K562 (cell line): ENCODE measurements around the gene ROBO1. TPM values are rescaled to one million over a fixed set of nuclear protein-coding genes. Genes with fewer than 3 reads are reported as not detected.

Experiments used
- EP300 ChIP-seq: IDR thresholded peaks from 2 replicates; pipeline ENCODE4 v1.6.1; 2012; ENCODE audit warnings: low read length, improper control_type of control experiment
- THRAP3 ChIP-seq: fragments of 450-650 bp; IDR thresholded peaks from 2 replicates; pipeline ENCODE4 v1.6.1; 2016; ENCODE audit warnings: mild to moderate bottlenecking, inconsistent platforms, borderline replicate concordance
- ZNF584 ChIP-seq: fragments of 200-800 bp; sonication (Bioruptor generic); IDR thresholded peaks from 2 replicates; pipeline ENCODE4 v1.6.1; 2016; ENCODE audit warnings: low read depth, mild to moderate bottlenecking, missing genetic modification characterization, missing compliant biosample characterization
- ZZZ3 ChIP-seq: fragments of 450-650 bp; IDR thresholded peaks from 2 replicates; pipeline ENCODE4 v1.6.1; 2016; ENCODE audit warnings: antibody characterized with exemption, mild to moderate bottlenecking, moderate library complexity
- polyA plus RNA-seq, 8 experiments: library from polyadenylated mRNA; depleted of rRNA in 4 of 8; stranded (reverse) in 5 of 8; unstranded in 3 of 8; fragments of >200 nt; fragmentation: Nextera tagmentation in 2 of 8; fragmentation: Illumina TruSeq in 1 of 8; extraction: Ambion mirVana in 2 of 8; extraction: Trizol in 1 of 8; gene quantifications; 2 replicates each; pipeline versions ENCODE4 v1.2.1 to v1.2.3, GENCODE V29; 2011 to 2014; ENCODE audit warnings: inconsistent platforms in 1 of 8, missing spikeins in 1 of 8
- total RNA-seq, 7 experiments: library from RNA; depleted of rRNA in 6 of 7; stranded (reverse); fragments of >200 nt in 6 of 7; fragmentation: Illumina TruSeq in 2 of 7; extraction: Trizol in 2 of 7; gene quantifications; 2 replicates each; pipeline versions ENCODE4 v1.2.1 to v1.2.3, GENCODE V29; 2011 to 2021; ENCODE audit warnings: low replicate concordance in 1 of 7
- TF ChIP-seq, protein P1 (sequence below): fragments of 450-650 bp; IDR thresholded peaks from 2 replicates; pipeline ENCODE4 v1.6.1; 2016; ENCODE audit warnings: mild to moderate bottlenecking, moderate library complexity
- TF ChIP-seq, protein P2 (sequence below): IDR thresholded peaks from 3 replicates; pipeline ENCODE4 v1.6.1; 2011; ENCODE audit warnings: borderline replicate concordance, mild to moderate bottlenecking, moderate library complexity; ENCODE audit not compliant: insufficient read length; ENCODE audit errors: extremely low read depth
- TF ChIP-seq, protein P3 (sequence below): IDR thresholded peaks from 2 replicates; pipeline ENCODE4 v1.6.1; 2011; ENCODE audit warnings: borderline replicate concordance, low read depth, mild to moderate bottlenecking, moderate library complexity, low read length; ENCODE audit not compliant: insufficient read depth, poor library complexity, severe bottlenecking
- TF ChIP-seq, protein P4 (sequence below): fragments of 250-450 bp; sonication (Bioruptor Pico); IDR thresholded peaks from 2 replicates; pipeline ENCODE4 v1.5.0; 2021; ENCODE audit warnings: mild to moderate bottlenecking, borderline replicate concordance

ROBO1 gene
- total and polyA plus RNA-seq, 9 of the 15 experiments (the other 6 are each of a cell fraction or from before 2014, with no cell fraction given) = 0.01 to 0.53 (median 0.17) TPM; not detected in 5

DNA sequence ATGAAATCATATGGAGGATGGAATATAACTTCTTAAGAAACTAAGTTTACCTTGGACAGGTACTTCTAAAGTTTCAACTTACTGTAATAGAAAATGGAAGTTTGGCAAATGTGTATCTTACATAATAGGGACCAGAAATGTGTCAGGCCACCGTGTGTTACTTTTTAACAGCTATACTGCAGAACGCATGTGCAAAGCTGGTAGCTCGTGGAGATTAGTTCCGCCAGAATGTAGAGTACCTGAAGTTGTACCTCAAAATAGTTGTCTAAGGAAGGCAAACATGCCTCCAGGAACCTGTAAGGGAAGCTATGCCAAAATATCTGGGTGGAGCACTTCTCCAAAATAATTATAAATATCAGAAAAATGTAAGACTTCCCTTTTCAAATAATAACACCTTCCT, 920.6 kb downstream of the ROBO1 start (continued):
- TF ChIP-seq, protein P1, sequence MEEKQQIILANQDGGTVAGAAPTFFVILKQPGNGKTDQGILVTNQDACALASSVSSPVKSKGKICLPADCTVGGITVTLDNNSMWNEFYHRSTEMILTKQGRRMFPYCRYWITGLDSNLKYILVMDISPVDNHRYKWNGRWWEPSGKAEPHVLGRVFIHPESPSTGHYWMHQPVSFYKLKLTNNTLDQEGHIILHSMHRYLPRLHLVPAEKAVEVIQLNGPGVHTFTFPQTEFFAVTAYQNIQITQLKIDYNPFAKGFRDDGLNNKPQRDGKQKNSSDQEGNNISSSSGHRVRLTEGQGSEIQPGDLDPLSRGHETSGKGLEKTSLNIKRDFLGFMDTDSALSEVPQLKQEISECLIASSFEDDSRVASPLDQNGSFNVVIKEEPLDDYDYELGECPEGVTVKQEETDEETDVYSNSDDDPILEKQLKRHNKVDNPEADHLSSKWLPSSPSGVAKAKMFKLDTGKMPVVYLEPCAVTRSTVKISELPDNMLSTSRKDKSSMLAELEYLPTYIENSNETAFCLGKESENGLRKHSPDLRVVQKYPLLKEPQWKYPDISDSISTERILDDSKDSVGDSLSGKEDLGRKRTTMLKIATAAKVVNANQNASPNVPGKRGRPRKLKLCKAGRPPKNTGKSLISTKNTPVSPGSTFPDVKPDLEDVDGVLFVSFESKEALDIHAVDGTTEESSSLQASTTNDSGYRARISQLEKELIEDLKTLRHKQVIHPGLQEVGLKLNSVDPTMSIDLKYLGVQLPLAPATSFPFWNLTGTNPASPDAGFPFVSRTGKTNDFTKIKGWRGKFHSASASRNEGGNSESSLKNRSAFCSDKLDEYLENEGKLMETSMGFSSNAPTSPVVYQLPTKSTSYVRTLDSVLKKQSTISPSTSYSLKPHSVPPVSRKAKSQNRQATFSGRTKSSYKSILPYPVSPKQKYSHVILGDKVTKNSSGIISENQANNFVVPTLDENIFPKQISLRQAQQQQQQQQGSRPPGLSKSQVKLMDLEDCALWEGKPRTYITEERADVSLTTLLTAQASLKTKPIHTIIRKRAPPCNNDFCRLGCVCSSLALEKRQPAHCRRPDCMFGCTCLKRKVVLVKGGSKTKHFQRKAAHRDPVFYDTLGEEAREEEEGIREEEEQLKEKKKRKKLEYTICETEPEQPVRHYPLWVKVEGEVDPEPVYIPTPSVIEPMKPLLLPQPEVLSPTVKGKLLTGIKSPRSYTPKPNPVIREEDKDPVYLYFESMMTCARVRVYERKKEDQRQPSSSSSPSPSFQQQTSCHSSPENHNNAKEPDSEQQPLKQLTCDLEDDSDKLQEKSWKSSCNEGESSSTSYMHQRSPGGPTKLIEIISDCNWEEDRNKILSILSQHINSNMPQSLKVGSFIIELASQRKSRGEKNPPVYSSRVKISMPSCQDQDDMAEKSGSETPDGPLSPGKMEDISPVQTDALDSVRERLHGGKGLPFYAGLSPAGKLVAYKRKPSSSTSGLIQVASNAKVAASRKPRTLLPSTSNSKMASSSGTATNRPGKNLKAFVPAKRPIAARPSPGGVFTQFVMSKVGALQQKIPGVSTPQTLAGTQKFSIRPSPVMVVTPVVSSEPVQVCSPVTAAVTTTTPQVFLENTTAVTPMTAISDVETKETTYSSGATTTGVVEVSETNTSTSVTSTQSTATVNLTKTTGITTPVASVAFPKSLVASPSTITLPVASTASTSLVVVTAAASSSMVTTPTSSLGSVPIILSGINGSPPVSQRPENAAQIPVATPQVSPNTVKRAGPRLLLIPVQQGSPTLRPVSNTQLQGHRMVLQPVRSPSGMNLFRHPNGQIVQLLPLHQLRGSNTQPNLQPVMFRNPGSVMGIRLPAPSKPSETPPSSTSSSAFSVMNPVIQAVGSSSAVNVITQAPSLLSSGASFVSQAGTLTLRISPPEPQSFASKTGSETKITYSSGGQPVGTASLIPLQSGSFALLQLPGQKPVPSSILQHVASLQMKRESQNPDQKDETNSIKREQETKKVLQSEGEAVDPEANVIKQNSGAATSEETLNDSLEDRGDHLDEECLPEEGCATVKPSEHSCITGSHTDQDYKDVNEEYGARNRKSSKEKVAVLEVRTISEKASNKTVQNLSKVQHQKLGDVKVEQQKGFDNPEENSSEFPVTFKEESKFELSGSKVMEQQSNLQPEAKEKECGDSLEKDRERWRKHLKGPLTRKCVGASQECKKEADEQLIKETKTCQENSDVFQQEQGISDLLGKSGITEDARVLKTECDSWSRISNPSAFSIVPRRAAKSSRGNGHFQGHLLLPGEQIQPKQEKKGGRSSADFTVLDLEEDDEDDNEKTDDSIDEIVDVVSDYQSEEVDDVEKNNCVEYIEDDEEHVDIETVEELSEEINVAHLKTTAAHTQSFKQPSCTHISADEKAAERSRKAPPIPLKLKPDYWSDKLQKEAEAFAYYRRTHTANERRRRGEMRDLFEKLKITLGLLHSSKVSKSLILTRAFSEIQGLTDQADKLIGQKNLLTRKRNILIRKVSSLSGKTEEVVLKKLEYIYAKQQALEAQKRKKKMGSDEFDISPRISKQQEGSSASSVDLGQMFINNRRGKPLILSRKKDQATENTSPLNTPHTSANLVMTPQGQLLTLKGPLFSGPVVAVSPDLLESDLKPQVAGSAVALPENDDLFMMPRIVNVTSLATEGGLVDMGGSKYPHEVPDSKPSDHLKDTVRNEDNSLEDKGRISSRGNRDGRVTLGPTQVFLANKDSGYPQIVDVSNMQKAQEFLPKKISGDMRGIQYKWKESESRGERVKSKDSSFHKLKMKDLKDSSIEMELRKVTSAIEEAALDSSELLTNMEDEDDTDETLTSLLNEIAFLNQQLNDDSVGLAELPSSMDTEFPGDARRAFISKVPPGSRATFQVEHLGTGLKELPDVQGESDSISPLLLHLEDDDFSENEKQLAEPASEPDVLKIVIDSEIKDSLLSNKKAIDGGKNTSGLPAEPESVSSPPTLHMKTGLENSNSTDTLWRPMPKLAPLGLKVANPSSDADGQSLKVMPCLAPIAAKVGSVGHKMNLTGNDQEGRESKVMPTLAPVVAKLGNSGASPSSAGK = no peak
- no peak for TF ChIP-seq ZZZ3
- TF ChIP-seq, protein P2, sequence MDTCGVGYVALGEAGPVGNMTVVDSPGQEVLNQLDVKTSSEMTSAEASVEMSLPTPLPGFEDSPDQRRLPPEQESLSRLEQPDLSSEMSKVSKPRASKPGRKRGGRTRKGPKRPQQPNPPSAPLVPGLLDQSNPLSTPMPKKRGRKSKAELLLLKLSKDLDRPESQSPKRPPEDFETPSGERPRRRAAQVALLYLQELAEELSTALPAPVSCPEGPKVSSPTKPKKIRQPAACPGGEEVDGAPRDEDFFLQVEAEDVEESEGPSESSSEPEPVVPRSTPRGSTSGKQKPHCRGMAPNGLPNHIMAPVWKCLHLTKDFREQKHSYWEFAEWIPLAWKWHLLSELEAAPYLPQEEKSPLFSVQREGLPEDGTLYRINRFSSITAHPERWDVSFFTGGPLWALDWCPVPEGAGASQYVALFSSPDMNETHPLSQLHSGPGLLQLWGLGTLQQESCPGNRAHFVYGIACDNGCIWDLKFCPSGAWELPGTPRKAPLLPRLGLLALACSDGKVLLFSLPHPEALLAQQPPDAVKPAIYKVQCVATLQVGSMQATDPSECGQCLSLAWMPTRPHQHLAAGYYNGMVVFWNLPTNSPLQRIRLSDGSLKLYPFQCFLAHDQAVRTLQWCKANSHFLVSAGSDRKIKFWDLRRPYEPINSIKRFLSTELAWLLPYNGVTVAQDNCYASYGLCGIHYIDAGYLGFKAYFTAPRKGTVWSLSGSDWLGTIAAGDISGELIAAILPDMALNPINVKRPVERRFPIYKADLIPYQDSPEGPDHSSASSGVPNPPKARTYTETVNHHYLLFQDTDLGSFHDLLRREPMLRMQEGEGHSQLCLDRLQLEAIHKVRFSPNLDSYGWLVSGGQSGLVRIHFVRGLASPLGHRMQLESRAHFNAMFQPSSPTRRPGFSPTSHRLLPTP = no peak
- TF ChIP-seq, protein P3, sequence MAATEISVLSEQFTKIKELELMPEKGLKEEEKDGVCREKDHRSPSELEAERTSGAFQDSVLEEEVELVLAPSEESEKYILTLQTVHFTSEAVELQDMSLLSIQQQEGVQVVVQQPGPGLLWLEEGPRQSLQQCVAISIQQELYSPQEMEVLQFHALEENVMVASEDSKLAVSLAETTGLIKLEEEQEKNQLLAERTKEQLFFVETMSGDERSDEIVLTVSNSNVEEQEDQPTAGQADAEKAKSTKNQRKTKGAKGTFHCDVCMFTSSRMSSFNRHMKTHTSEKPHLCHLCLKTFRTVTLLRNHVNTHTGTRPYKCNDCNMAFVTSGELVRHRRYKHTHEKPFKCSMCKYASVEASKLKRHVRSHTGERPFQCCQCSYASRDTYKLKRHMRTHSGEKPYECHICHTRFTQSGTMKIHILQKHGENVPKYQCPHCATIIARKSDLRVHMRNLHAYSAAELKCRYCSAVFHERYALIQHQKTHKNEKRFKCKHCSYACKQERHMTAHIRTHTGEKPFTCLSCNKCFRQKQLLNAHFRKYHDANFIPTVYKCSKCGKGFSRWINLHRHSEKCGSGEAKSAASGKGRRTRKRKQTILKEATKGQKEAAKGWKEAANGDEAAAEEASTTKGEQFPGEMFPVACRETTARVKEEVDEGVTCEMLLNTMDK = no peak
- no peak for TF ChIP-seq EP300
- TF ChIP-seq THRAP3 = no peak
- TF ChIP-seq, protein P4, sequence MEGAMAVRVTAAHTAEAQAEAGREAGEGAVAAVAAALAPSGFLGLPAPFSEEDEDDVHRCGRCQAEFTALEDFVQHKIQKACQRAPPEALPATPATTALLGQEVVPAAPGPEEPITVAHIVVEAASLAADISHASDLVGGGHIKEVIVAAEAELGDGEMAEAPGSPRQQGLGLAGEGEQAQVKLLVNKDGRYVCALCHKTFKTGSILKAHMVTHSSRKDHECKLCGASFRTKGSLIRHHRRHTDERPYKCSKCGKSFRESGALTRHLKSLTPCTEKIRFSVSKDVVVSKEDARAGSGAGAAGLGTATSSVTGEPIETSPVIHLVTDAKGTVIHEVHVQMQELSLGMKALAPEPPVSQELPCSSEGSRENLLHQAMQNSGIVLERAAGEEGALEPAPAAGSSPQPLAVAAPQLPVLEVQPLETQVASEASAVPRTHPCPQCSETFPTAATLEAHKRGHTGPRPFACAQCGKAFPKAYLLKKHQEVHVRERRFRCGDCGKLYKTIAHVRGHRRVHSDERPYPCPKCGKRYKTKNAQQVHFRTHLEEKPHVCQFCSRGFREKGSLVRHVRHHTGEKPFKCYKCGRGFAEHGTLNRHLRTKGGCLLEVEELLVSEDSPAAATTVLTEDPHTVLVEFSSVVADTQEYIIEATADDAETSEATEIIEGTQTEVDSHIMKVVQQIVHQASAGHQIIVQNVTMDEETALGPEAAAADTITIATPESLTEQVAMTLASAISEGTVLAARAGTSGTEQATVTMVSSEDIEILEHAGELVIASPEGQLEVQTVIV (CRISPR knock-in tag) = no peak
- no peak for TF ChIP-seq ZNF584 (CRISPR knock-in tag)
